GM18517 (cell line): ENCODE results near the gene LRRN2.
"Not testable (repeated sequence)": the region's sequence is repeated elsewhere in the genome, so short reads cannot be mapped to it uniquely, and the experiment has no call there.

ENCODE experiments used
- ATAC-seq: cut with Tn5 transposase; IDR thresholded peaks from one replicate; pipeline ENCODE4 v1.9.1; 2021; ENCODE audit warnings: mild to moderate bottlenecking, moderate library complexity; ENCODE audit not compliant: unreplicated experiment

LRRN2 gene

GRCh38 chr1:204692841-204693356, 7.4 kb upstream of the LRRN2 start:
- ATAC-seq: no peak

GRCh38 chr1:204692325-204692840, 6.8 kb upstream of the LRRN2 start:
- ATAC-seq: no peak

GRCh38 chr1:204691328-204691730, 5.8 kb upstream of the LRRN2 start:
- not testable (repeated sequence) for ATAC-seq

- no peak for ATAC-seq
Measured at GRCh38 chr1:204688776-204689175, 3.2 kb upstream of the LRRN2 start.

- ATAC-seq: no peak
Measured at GRCh38 chr1:204688007-204688406, 2.5 kb upstream of the LRRN2 start.

GRCh38 chr1:204684571-204685235, 835 bp downstream of the LRRN2 start:
- ATAC-seq: no peak

GRCh38 chr1:204684206-204684570, 1.4 kb downstream of the LRRN2 start:
- ATAC-seq: no peak

- ATAC-seq: no peak
Measured at GRCh38 chr1:204683284-204684205, 2.0 kb downstream of the LRRN2 start.

GRCh38 chr1:204680461-204680860, 5.1 kb downstream of the LRRN2 start:
- no peak for ATAC-seq

GRCh38 chr1:204680051-204680450, 5.5 kb downstream of the LRRN2 start:
- no peak for ATAC-seq

- ATAC-seq: no peak
Measured at GRCh38 chr1:204678721-204679475, 6.6 kb downstream of the LRRN2 start.

GRCh38 chr1:204677864-204678263, 7.7 kb downstream of the LRRN2 start:
- no peak for ATAC-seq

GRCh38 chr1:204676043-204676442, 9.5 kb downstream of the LRRN2 start:
- ATAC-seq: no peak

GRCh38 chr1:204673909-204674649, 11.5 kb downstream of the LRRN2 start:
- no peak for ATAC-seq

GRCh38 chr1:204673209-204673608, 12.3 kb downstream of the LRRN2 start:
- ATAC-seq: no peak

- no peak for ATAC-seq
Measured at GRCh38 chr1:204672482-204673121, 12.9 kb downstream of the LRRN2 start.

GRCh38 chr1:204672069-204672468, 13.5 kb downstream of the LRRN2 start:
- ATAC-seq: no peak

- ATAC-seq: no peak
Measured at GRCh38 chr1:204670152-204670927, 15.2 kb downstream of the LRRN2 start.

GRCh38 chr1:204669579-204669978, 16.0 kb downstream of the LRRN2 start:
- no peak for ATAC-seq
